Activated naive CD8-positive, alpha-beta T cell treated with anti-CD3 and anti-CD28 coated beads for 36 hours (primary cell): Measurements from ENCODE around the gene SPO11. TPM values are rescaled to one million over a fixed set of nuclear protein-coding genes. Genes with fewer than 3 reads are reported as not detected.

Source experiments
- total RNA-seq, 2 experiments: library from RNA; stranded (reverse); gene quantifications; one replicate each; pipeline ENCODE4 v1.2.3, GENCODE V29; 2021

SPO11 gene
- total RNA-seq, 2 experiments from 2014 or later: not detected

Other genes starting within 250 kb of the SPO11 start
- not detected for gene BMP7, start 63.2 kb upstream of the SPO11 start, total RNA-seq
- gene RAE1, start 21.5 kb downstream of the SPO11 start, total RNA-seq: 10 to 100 TPM; 59.0 to 60.0 TPM
- 100 to 1,000 TPM; 142 to 144 TPM for gene RBM38, start 61.6 kb downstream of the SPO11 start, total RNA-seq
- not detected for gene CTCFL, start 195.3 kb downstream of the SPO11 start, total RNA-seq
- gene PCK1, start 231.3 kb downstream of the SPO11 start, total RNA-seq: not detected